Neural crest cell (in vitro differentiated cells): Measurements from ENCODE around the gene ZC3H8. TPM values are rescaled to one million over a fixed set of nuclear protein-coding genes. Genes with fewer than 3 reads are reported as not detected.

ENCODE experiments used
- DNase-seq: peaks from one replicate; pipeline ENCODE4 v3.0.0; 2021; ENCODE audit warnings: low read depth, mixed read lengths, low spot score
- H3K27ac Mint-ChIP-seq: one replicate; pipeline ENCODE4 v1.8.0; 2021; ENCODE audit warnings: mild to moderate bottlenecking, mixed read lengths; ENCODE audit not compliant: unreplicated experiment
- H3K27me3 Mint-ChIP-seq: 2 replicates; pipeline ENCODE4 v1.8.0; 2021; ENCODE audit warnings: low read depth, mild to moderate bottlenecking, mixed read lengths
- H3K36me3 Mint-ChIP-seq: 2 replicates; pipeline ENCODE4 v1.8.0; 2021; ENCODE audit warnings: low read depth, mild to moderate bottlenecking, mixed read lengths
- H3K4me1 Mint-ChIP-seq: 2 replicates; pipeline ENCODE4 v1.8.0; 2021; ENCODE audit warnings: mixed read lengths
- H3K4me3 Mint-ChIP-seq: one replicate; pipeline ENCODE4 v1.8.0; 2021; ENCODE audit warnings: mild to moderate bottlenecking, mixed read lengths
- H3K9me3 Mint-ChIP-seq: 2 replicates; pipeline ENCODE4 v1.8.0; 2021; ENCODE audit warnings: mixed read lengths
- total RNA-seq: library from RNA; stranded (reverse); gene quantifications from 2 replicates; pipeline ENCODE4 v1.2.1, GENCODE V29; 2021
- TF ChIP-seq, protein P1 (sequence below): fragments of 200-600 bp; sonication (generic); conservative IDR thresholded peaks from 2 replicates; pipeline ENCODE4 v1.5.0; 2021; ENCODE audit warnings: antibody characterized with exemption, mild to moderate bottlenecking

The ZC3H8 gene
- total RNA-seq, 1 donor from 2014 or later = 19.4 TPM

DNA sequence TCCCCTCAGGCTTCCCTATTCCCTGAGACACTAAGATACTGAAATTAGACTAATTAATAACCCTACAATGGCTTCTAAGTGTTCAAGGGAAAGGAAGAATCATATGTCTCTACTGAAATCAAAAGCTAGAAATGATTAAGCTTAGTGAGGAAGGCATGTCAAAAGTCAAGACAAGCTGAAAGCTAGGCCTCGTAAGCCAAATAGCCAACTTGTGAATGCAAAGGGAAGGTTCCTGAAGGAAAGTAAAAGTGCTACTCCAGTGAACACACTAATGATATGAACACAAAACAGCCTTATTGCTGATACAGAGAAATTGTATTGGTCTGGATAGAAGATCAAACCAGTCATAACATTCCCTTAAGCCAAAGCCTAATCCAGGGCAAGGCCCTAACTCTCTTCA, 10.0 kb downstream of the ZC3H8 start:
- Mint-ChIP-seq H3K9me3 (peaks cover 2% of the 10 kb centered on the region), H3K36me3 (peaks cover 21% of the 10 kb centered on the region), H3K4me3 (no peak overlapping the region), H3K4me1 (peaks cover 6% of the 10 kb centered on the region), H3K27ac (no peak overlapping the region), H3K27me3 (no peaks in the 10 kb centered on the region)
- TF ChIP-seq, protein P1, sequence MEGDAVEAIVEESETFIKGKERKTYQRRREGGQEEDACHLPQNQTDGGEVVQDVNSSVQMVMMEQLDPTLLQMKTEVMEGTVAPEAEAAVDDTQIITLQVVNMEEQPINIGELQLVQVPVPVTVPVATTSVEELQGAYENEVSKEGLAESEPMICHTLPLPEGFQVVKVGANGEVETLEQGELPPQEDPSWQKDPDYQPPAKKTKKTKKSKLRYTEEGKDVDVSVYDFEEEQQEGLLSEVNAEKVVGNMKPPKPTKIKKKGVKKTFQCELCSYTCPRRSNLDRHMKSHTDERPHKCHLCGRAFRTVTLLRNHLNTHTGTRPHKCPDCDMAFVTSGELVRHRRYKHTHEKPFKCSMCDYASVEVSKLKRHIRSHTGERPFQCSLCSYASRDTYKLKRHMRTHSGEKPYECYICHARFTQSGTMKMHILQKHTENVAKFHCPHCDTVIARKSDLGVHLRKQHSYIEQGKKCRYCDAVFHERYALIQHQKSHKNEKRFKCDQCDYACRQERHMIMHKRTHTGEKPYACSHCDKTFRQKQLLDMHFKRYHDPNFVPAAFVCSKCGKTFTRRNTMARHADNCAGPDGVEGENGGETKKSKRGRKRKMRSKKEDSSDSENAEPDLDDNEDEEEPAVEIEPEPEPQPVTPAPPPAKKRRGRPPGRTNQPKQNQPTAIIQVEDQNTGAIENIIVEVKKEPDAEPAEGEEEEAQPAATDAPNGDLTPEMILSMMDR = no peak
- DNase-seq = no peak

GRCh38 chr2:112243233-112243632, 11.6 kb downstream of the ZC3H8 start:
- H3K36me3 Mint-ChIP-seq = peaks cover 19% of the 10 kb centered on the region
- H3K4me1 Mint-ChIP-seq = peaks cover 6% of the 10 kb centered on the region
- H3K27me3 Mint-ChIP-seq = no peaks in the 10 kb centered on the region
- H3K4me3 Mint-ChIP-seq = no peak overlapping the region
- DNase-seq = no peak
- TF ChIP-seq, protein P1 = no peak
- no peak overlapping the region for H3K27ac Mint-ChIP-seq
- H3K9me3 Mint-ChIP-seq = peaks cover 2% of the 10 kb centered on the region

GRCh38 chr2:112242384-112242783, 12.5 kb downstream of the ZC3H8 start:
- Mint-ChIP-seq H3K4me1 (peaks cover 6% of the 10 kb centered on the region), H3K4me3 (no peak overlapping the region), H3K36me3 (peaks cover 15% of the 10 kb centered on the region), H3K27me3 (no peaks in the 10 kb centered on the region), H3K27ac (no peak overlapping the region), H3K9me3 (peaks cover 2% of the 10 kb centered on the region)
- TF ChIP-seq, protein P1 = no peak
- no peak for DNase-seq

- no peak for DNase-seq
- H3K27me3 Mint-ChIP-seq = no peaks in the 10 kb centered on the region
- no peaks in the 10 kb centered on the region for H3K9me3 Mint-ChIP-seq
- no peak overlapping the region for H3K4me3 Mint-ChIP-seq
- H3K36me3 Mint-ChIP-seq = peaks cover 5% of the 10 kb centered on the region
- H3K4me1 Mint-ChIP-seq = peaks cover 6% of the 10 kb centered on the region
- H3K27ac Mint-ChIP-seq = no peak overlapping the region
- TF ChIP-seq, protein P1 = no peak
Measured at GRCh38 chr2:112239862-112240261, 15.0 kb downstream of the ZC3H8 start.

- H3K27me3 Mint-ChIP-seq = no peaks in the 10 kb centered on the region
- peaks cover 16% of the 10 kb centered on the region for H3K36me3 Mint-ChIP-seq
- no peaks in the 10 kb centered on the region for H3K4me1 Mint-ChIP-seq
- no peak overlapping the region for H3K4me3 Mint-ChIP-seq
- TF ChIP-seq, protein P1 = no peak
- H3K27ac Mint-ChIP-seq = no peak overlapping the region
- no peak for DNase-seq
- H3K9me3 Mint-ChIP-seq = no peaks in the 10 kb centered on the region
Measured at GRCh38 chr2:112230371-112230770, 24.5 kb downstream of the ZC3H8 start.

DNA sequence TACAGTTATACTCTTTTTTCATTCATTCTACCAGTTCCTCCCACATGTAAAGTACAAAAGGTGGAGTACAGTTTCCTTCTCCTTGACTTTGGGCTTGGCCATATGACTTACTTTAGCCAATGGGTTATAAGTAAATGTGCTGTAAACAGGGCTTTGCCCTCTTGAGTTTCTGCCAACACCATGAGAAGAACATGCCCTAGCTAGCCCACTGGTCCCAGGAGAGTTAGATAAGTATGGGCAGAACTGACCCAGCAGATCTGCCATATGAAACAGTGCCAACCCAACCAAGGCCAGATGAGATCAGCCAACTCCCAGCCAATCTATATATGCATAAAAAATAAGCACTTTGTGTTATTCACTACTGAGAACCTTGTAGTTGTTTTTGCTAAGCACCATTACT, 25.5 kb downstream of the ZC3H8 start:
- Mint-ChIP-seq H3K9me3 (no peaks in the 10 kb centered on the region), H3K4me1 (no peaks in the 10 kb centered on the region), H3K36me3 (peaks cover 16% of the 10 kb centered on the region), H3K27me3 (no peaks in the 10 kb centered on the region), H3K4me3 (no peak overlapping the region), H3K27ac (no peak overlapping the region)
- TF ChIP-seq, protein P1 = no peak
- no peak for DNase-seq
